Ovary (tissue), 9 donors: Measurements from ENCODE around the gene AGBL2. TPM values are rescaled to one million over a fixed set of nuclear protein-coding genes. Genes with fewer than 3 reads are reported as not detected.

Source experiments
- DNase-seq, 5 donors: peaks; one replicate each; pipeline ENCODE4 v3.0.0-alpha.2; 2019 to 2020
- H3K27ac ChIP-seq, 2 donors: fragments of 200-600 bp; one replicate each; pipeline versions ENCODE4 v1.5.1 to v1.8.0; 2019 to 2022
- H3K27me3 ChIP-seq: fragments of 200-600 bp; one replicate; pipeline ENCODE4 v1.8.0; 2022
- H3K36me3 ChIP-seq: fragments of 200-600 bp; sonication (generic); one replicate; pipeline ENCODE4 v1.5.1; 2019
- H3K4me1 ChIP-seq: one replicate; pipeline ENCODE4 v1.8.1; 2013; ENCODE audit warnings: mild to moderate bottlenecking, moderate library complexity; ENCODE audit not compliant: insufficient read depth
- H3K4me3 ChIP-seq: fragments of 200-600 bp; sonication (generic); one replicate; pipeline ENCODE4 v1.5.1; 2017
- H3K9me3 ChIP-seq, 2 donors: fragments of 200-600 bp in 1 of 2; sonication (generic) in 1 of 2; one replicate each; pipeline versions ENCODE4 v1.5.1 to v1.8.1; 2013 to 2019; ENCODE audit warnings: mild to moderate bottlenecking in 1 of 2, moderate library complexity in 1 of 2
- CTCF ChIP-seq, 3 donors: fragments of 450-650 bp in 2 of 3; fragments of 200-600 bp in 1 of 3; IDR thresholded peaks; one replicate each; pipeline versions ENCODE4 v1.5.1 to v1.8.0; 2016 to 2022; ENCODE audit warnings: antibody characterized with exemption in 3 of 3, mild to moderate bottlenecking in 1 of 3
- EP300 ChIP-seq: sonication (generic); formaldehyde crosslinking; IDR thresholded peaks from one replicate; pipeline ENCODE4 v1.6.1; 2017; ENCODE audit warnings: antibody characterized with exemption
- POLR2A ChIP-seq: fragments of 450-650 bp; IDR thresholded peaks from one replicate; pipeline ENCODE4 v1.6.1; 2017; ENCODE audit warnings: antibody characterized with exemption, mild to moderate bottlenecking, moderate library complexity
- WGBS, 3 donors: extraction: QIAGEN DNeasy Blood & Tissue Kit in 1 of 3; methylation state at CpG; one replicate each; pipeline versions ENCODE4 v1.1.5 to v1.1.7; 2013 to 2017; 5-methylcytosine and 5-hydroxymethylcytosine counted together
- intact Hi-C, 4 donors: fragments of 100-400 bp; cut with DNase I; formaldehyde crosslinking; loops; one replicate each; pipeline versions ENCODE4 v1.11.0 to v1.15.1; 2022 to 2023
- polyA plus RNA-seq, 2 donors: library from polyadenylated mRNA; stranded (reverse); fragments of 200-250 nt in 1 of 2; fragments of 350-450 nt in 1 of 2; fragmentation: Illumina TruSeq in 1 of 2; extraction: RNeasy Lipid Tissue Mini Kit (QIAGEN cat#74804) in 1 of 2; gene quantifications; one replicate each; pipeline ENCODE4 v1.2.3, GENCODE V29; 2013 to 2014
- total RNA-seq, 7 donors: library from RNA; depleted of rRNA in 2 of 7; stranded (reverse); fragments of >200 nt in 2 of 7; fragmentation: NEBNext Ultra II Directional in 3 of 7; extraction: Animal tissue kit (Norgen Biotek cat#: 25700) in 3 of 7; gene quantifications; one replicate each; pipeline versions ENCODE4 v1.1.0 to v1.2.4, GENCODE V29; 2016 to 2023
- donor health status: DM: no; HTN: no; CAD: no; lungs with moderate emphysema.
- donor health status: DM: no; HTN: no; CAD: no.
- donor health status: Bipolar disorder and iron deficiency.
- donor health status: DM: yes; HTN: yes; CAD: no.
- donor health status: DM: no; HTN: no; CAD: no.
- donor health status: DM: yes; HTN: yes; CAD: no.

Gene AGBL2
- total and polyA plus RNA-seq, 9 donors = 0.83 to 13.1 (median 2.8) TPM

GRCh38 chr11:47631473-47631872, 83.7 kb downstream of the AGBL2 start:
- Histone ChIP-seq H3K36me3 (no peaks in the 10 kb centered on the region), H3K4me3 (no peak overlapping the region), H3K27ac (no peak overlapping the region), H3K27me3 (no peaks in the 10 kb centered on the region), H3K4me1 (no peaks in the 10 kb centered on the region), H3K9me3 (no peaks in the 10 kb centered on the region)
- intact Hi-C loops = no loop called here
- no peak for TF ChIP-seq CTCF (IDR thresholded peaks at IDR 0.05)
- WGBS, 3 donors = 52 to 60% (median 59%) methylated on average over 5 of the region's 5 CpGs
- DNase-seq = no peak

GRCh38 chr11:47628026-47628425, 87.1 kb downstream of the AGBL2 start:
- no peak overlapping the region for H3K27ac ChIP-seq
- TF ChIP-seq CTCF (IDR thresholded peaks at IDR 0.05) (no peak), POLR2A (no peak), EP300 (no peak)
- WGBS, 3 donors = 82 to 84% (median 83%) methylated on average over 4 of the region's 4 CpGs
- no peaks in the 10 kb centered on the region for H3K9me3 ChIP-seq
- no peaks in the 10 kb centered on the region for H3K4me1 ChIP-seq
- intact Hi-C loops = no loop called here
- no peaks in the 10 kb centered on the region for H3K27me3 ChIP-seq
- no peak overlapping the region for H3K4me3 ChIP-seq
- no peak for DNase-seq
- no peaks in the 10 kb centered on the region for H3K36me3 ChIP-seq

GRCh38 chr11:47626234-47626633, 88.9 kb downstream of the AGBL2 start:
- WGBS, 3 donors = 89 to 98% (median 97%) methylated on average over 8 of the region's 8 CpGs
- intact Hi-C loops = no loop called here
- TF ChIP-seq EP300 (no peak), POLR2A (no peak), CTCF (IDR thresholded peaks at IDR 0.05) (no peak)

DNA sequence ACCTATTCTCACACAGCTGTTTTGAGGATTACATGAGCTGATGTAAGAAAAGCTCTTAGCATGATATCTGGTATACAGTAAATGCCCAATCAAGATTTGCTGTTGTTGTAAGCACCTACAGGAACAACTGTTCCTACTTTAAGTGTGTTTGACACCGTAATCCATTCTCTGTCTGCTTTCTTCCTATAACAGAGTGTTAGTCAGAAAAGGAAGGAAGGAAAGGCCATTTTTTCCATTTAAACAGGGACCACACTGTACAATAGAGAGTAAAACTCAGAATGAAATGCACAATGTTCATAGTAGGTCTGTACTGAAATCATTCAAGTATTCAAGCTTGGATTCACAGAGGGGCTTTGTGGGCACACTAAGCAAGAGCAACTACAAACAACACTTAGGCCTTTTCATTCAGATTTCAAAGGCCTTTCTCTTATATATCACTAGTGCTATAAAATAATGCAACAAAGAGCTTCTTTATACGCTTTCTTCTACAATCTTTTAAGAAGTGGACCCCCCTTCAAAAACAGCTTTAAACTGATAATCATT, 94.3 kb downstream of the AGBL2 start:
- 88 to 91% (median 90%) methylated on average over 2 of the region's 2 CpGs for WGBS, 3 donors

More at GRCh38 chr11:47626234-47626633, 88.9 kb downstream of the AGBL2 start:
- H3K4me1 ChIP-seq = no peaks in the 10 kb centered on the region
- H3K27ac ChIP-seq = no peak overlapping the region
- no peak overlapping the region for H3K4me3 ChIP-seq
- no peaks in the 10 kb centered on the region for H3K27me3 ChIP-seq
- DNase-seq = no peak
- H3K9me3 ChIP-seq = no peaks in the 10 kb centered on the region
- H3K36me3 ChIP-seq = no peaks in the 10 kb centered on the region

More for the DNA sequence above, 94.3 kb downstream of the AGBL2 start:
- H3K4me3 ChIP-seq = no peak overlapping the region
- H3K27me3 ChIP-seq = no peaks in the 10 kb centered on the region
- no peak for TF ChIP-seq CTCF (IDR thresholded peaks at IDR 0.05)
- no peak for TF ChIP-seq EP300
- no peak for TF ChIP-seq POLR2A
- DNase-seq = no peak
- H3K4me1 ChIP-seq = peaks cover 2% of the 10 kb centered on the region
- H3K9me3 ChIP-seq = no peaks in the 10 kb centered on the region
- no peak overlapping the region for H3K27ac ChIP-seq
- no peaks in the 10 kb centered on the region for H3K36me3 ChIP-seq
- intact Hi-C loops = no loop called here
